ENCODE data around the gene ACAA1. TPM values are rescaled to one million over a fixed set of nuclear protein-coding genes. Genes with fewer than 3 reads are reported as not detected.
A peak's percentile ranks its signal among the peaks of the same experiment; 100 is the strongest.

Gene ACAA1
- total and polyA plus RNA-seq, 9 of the 15 experiments (the other 6 are each of a cell fraction or from before 2014, with no cell fraction given), result 4.0 to 88.9 (median 57.2) TPM

DNA sequence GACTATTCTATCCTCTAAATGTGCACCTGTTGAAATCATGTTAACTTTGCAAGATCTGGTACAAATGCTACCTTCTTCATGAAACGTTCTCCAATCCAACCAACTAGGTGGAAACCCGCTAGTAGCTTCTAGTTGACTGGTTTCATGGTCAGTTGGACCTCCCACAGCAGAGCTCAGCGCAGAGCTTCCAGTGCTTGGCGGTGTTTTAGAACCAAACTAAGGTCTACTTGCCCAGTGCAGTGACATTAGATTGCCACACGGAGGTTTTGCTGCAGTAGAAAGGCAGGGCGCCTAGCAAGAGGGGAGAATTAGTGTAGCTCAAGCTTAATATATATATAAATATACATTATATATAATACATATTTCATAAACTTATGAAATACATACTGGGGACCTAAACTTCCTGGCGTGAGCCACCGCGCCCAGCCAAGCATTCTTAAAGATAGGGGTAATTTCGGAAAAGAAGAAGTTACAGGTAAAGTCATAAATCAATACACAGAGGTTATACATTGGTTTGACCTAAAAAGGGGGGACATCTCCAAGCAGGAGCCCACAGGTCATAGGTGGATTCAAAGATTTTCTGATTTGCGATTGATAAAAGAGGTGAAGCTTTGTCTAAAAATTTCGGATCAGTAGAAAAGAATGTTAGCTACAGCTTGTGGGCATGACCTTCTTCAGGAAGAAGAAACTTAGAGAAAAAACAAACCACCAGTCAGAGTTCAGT lies 26.4 kb upstream of the ACAA1 start (continued):
- TF ChIP-seq, protein P1, sequence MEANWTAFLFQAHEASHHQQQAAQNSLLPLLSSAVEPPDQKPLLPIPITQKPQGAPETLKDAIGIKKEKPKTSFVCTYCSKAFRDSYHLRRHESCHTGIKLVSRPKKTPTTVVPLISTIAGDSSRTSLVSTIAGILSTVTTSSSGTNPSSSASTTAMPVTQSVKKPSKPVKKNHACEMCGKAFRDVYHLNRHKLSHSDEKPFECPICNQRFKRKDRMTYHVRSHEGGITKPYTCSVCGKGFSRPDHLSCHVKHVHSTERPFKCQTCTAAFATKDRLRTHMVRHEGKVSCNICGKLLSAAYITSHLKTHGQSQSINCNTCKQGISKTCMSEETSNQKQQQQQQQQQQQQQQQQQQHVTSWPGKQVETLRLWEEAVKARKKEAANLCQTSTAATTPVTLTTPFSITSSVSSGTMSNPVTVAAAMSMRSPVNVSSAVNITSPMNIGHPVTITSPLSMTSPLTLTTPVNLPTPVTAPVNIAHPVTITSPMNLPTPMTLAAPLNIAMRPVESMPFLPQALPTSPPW (CRISPR knock-in tag; IDR thresholded peaks at IDR 0.05), result peak; percentile 7; the same call in 1 of the 2 replicates
- no peak for TF ChIP-seq TCF3 (CRISPR knock-in tag; IDR thresholded peaks at IDR 0.05)
- TF ChIP-seq HEY1 (CRISPR knock-in tag; IDR thresholded peaks at IDR 0.05; ENCODE audit: borderline replicate concordance), result no peak
- TF ChIP-seq MCM5 (IDR thresholded peaks at IDR 0.05; ENCODE audit: low read depth), result no peak
- TF ChIP-seq NFIX (CRISPR knock-in tag; IDR thresholded peaks at IDR 0.05; ENCODE audit: low read depth), result no peak
- no peak for TF ChIP-seq ZNF766 (CRISPR knock-in tag; conservative IDR thresholded peaks at IDR 0.05)
- no peak for TF ChIP-seq MAFK (IDR thresholded peaks at IDR 0.05; ENCODE audit: low read length)
- TF ChIP-seq BMI1 (IDR thresholded peaks at IDR 0.05; ENCODE audit: low read length), result no peak
- TF ChIP-seq ESRRB (CRISPR knock-in tag; IDR thresholded peaks at IDR 0.05; ENCODE audit: borderline replicate concordance), result no peak
- TF ChIP-seq MYBL2 (IDR thresholded peaks at IDR 0.05; ENCODE audit: low read depth), result no peak
- no peak for TF ChIP-seq MYBL2 (CRISPR knock-in tag; IDR thresholded peaks at IDR 0.05; ENCODE audit: borderline replicate concordance)
- TF ChIP-seq KDM1A (IDR thresholded peaks at IDR 0.05), result peak in 1 of 2 experiments; percentile 27; a peak in 1 of 4 replicates
- TF ChIP-seq BRD9 (IDR thresholded peaks at IDR 0.05; ENCODE audit: low read depth, partially characterized antibody), result no peak
- TF ChIP-seq, protein P2, sequence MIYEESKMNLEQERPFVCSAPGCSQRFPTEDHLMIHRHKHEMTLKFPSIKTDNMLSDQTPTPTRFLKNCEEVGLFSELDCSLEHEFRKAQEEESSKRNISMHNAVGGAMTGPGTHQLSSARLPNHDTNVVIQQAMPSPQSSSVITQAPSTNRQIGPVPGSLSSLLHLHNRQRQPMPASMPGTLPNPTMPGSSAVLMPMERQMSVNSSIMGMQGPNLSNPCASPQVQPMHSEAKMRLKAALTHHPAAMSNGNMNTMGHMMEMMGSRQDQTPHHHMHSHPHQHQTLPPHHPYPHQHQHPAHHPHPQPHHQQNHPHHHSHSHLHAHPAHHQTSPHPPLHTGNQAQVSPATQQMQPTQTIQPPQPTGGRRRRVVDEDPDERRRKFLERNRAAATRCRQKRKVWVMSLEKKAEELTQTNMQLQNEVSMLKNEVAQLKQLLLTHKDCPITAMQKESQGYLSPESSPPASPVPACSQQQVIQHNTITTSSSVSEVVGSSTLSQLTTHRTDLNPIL (CRISPR knock-in tag; IDR thresholded peaks at IDR 0.05), result no peak
- TF ChIP-seq ZNF197 (CRISPR knock-in tag; IDR thresholded peaks at IDR 0.05; ENCODE audit: low read depth), result no peak
- TF ChIP-seq ZNF584 (CRISPR knock-in tag; IDR thresholded peaks at IDR 0.05; ENCODE audit: low read depth), result no peak
- TF ChIP-seq ASH1L (IDR thresholded peaks at IDR 0.05; ENCODE audit: borderline replicate concordance, low read depth, partially characterized antibody), result no peak
- no peak for TF ChIP-seq NFE2 (IDR thresholded peaks at IDR 0.05; ENCODE audit: low read depth)
- no peak for TF ChIP-seq KDM2B (CRISPR knock-in tag; IDR thresholded peaks at IDR 0.05)
- TF ChIP-seq ZNF444 (CRISPR knock-in tag; IDR thresholded peaks at IDR 0.05), result no peak

Data from K562 (cell line).